T-cell (primary cell): ENCODE data around the gene FCHSD2. TPM values are rescaled to one million over a fixed set of nuclear protein-coding genes. Genes with fewer than 3 reads are reported as not detected.
"Not testable (repeated sequence)": the region's sequence is repeated elsewhere in the genome, so short reads cannot be mapped to it uniquely, and the experiment has no call there.

Experiments
- ATAC-seq, 4 experiments: fragments of 200-7000 bp in 3 of 4; fragments of 150-1000 bp in 1 of 4; cut with Tn5 transposase; replicated peaks in 1 of 4; 1 replicate in 3 of 4; 2 replicates in 1 of 4; pipeline ENCODE4 v1.10.0; 2021; ENCODE audit warnings: moderate library complexity in 3 of 4, mild to moderate bottlenecking in 2 of 4, moderate number of reproducible peaks in 1 of 4
- CTCF ChIA-PET, 2 donors: fragments of 300-600 bp; sonication (Branson Sonifier 250); formaldehyde crosslinking; loops; one replicate each; lab custom pipeline; 2022; ENCODE audit warnings: antibody characterized with exemption in 2 of 2; lab: Charles Lee
- POLR2A ChIA-PET, 2 donors: fragments of 300-600 bp; sonication (Branson Sonifier 250); formaldehyde crosslinking; loops; one replicate each; lab custom pipeline; 2022; ENCODE audit warnings: antibody characterized with exemption in 2 of 2; lab: Charles Lee
- DNase-seq, 35 experiments: peaks; one replicate each; pipeline versions ENCODE4 v3.0.0 to v3.0.0-alpha.2; 2013 to 2023
- H3K27ac ChIP-seq: one replicate; pipeline ENCODE4 v1.5.1; 2013; ENCODE audit warnings: low read length
- H3K27me3 ChIP-seq, 2 experiments: replicated peaks in 1 of 2; 1 replicate in 1 of 2; 2 replicates in 1 of 2; pipeline versions ENCODE4 v1.6.1 to v1.7.0; 2013; ENCODE audit warnings: low read length in 1 of 2, mixed read lengths in 1 of 2; ENCODE audit not compliant: control insufficient read depth in 2 of 2, insufficient read depth in 2 of 2; ENCODE audit errors: extremely low read depth in 1 of 2
- H3K36me3 ChIP-seq, 2 donors: 1 replicate in 1 of 2; 2 replicates in 1 of 2; pipeline versions ENCODE4 v1.6.1 to v1.7.0; 2013; ENCODE audit warnings: low read length in 1 of 2; ENCODE audit not compliant: control insufficient read depth in 2 of 2, insufficient read depth in 1 of 2; ENCODE audit errors: extremely low read depth in 1 of 2
- H3K4me1 ChIP-seq, 2 experiments: 1 replicate in 1 of 2; 2 replicates in 1 of 2; pipeline versions ENCODE4 v1.6.1 to v1.7.0; 2013; ENCODE audit warnings: low read length in 2 of 2, mixed read lengths in 1 of 2; ENCODE audit not compliant: insufficient read depth in 2 of 2, control insufficient read depth in 1 of 2; ENCODE audit errors: extremely low read depth in 1 of 2
- H3K4me3 ChIP-seq, 2 donors: 1 replicate in 1 of 2; 2 replicates in 1 of 2; pipeline versions ENCODE4 v1.5.1 to v1.7.0; 2013; ENCODE audit warnings: mild to moderate bottlenecking in 2 of 2, low read length in 1 of 2, moderate library complexity in 1 of 2; ENCODE audit not compliant: control insufficient read depth in 1 of 2; ENCODE audit errors: extremely low read depth in 1 of 2
- H3K9me3 ChIP-seq: 2 replicates; pipeline ENCODE4 v1.7.0; 2013
- H3K27ac Mint-ChIP-seq, 2 donors: one replicate each; pipeline ENCODE4 v1.8.0; 2020 to 2021; ENCODE audit warnings: mild to moderate bottlenecking in 2 of 2, mixed read lengths in 2 of 2
- H3K27me3 Mint-ChIP-seq, 2 donors: one replicate each; pipeline ENCODE4 v1.8.0; 2021 to 2022; ENCODE audit warnings: mixed read lengths in 2 of 2
- H3K36me3 Mint-ChIP-seq: one replicate; pipeline ENCODE4 v1.8.0; 2021; ENCODE audit warnings: mixed read lengths
- H3K4me1 Mint-ChIP-seq, 3 donors: one replicate each; pipeline ENCODE4 v1.8.0; 2020 to 2022; ENCODE audit warnings: mixed read lengths in 3 of 3, mild to moderate bottlenecking in 1 of 3
- H3K4me3 Mint-ChIP-seq, 3 donors: one replicate each; pipeline ENCODE4 v1.8.0; 2020 to 2022; ENCODE audit warnings: mild to moderate bottlenecking in 3 of 3, mixed read lengths in 3 of 3, moderate library complexity in 3 of 3
- H3K9me3 Mint-ChIP-seq, 3 donors: one replicate each; pipeline ENCODE4 v1.8.0; 2020 to 2022; ENCODE audit warnings: mixed read lengths in 3 of 3
- WGBS: methylation state at CpG from one replicate; pipeline ENCODE4 v1.1.5; 2013; ENCODE audit warnings: missing lambda C conversion rate; ENCODE audit not compliant: insufficient coverage; 5-methylcytosine and 5-hydroxymethylcytosine counted together
- total RNA-seq, 35 experiments: library from RNA in 6 of 35; stranded (reverse) in 6 of 35; fragments of 120-200 nt in 1 of 35; gene quantifications; one replicate each; pipeline versions ENCODE4 v1.2.1 to v1.2.4 and lab custom pipeline; 2013 to 2026

Gene FCHSD2
- total RNA-seq, 5 donors from 2014 or later (not counting 1 experiment from before 2014, with no cell fraction given), result 37.0 to 53.8 (median 46.3) TPM

DNA sequence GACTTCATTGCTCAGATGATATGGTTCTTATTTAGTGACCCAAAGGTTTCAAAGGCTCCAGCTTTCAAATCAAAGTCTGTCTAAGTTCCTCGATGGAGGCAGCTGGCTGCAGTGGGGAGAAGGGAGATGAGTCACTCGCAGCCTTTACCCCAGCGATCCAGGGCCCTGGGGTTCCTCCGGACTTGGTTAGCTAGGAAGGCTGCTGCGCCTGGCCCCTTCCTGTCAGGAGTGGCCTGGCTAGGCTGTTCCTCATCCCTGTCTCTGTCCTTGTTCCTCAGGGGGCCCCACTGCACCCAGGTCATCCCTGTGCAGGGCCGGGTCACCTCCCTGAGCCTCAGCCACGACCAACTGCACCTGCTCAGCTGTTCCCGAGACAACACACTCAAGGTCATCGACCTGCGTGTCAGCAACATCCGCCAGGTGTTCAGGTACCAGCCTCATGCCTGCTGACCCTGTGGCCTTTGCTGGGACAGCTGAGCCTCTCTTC, 314.0 kb downstream of the FCHSD2 start:
- H3K27me3 Mint-ChIP-seq, result no peaks in the 10 kb centered on the region
- ChIA-PET POLR2A (no interaction called here), CTCF (interaction anchor here in 1 of 2 donors (0.7 to 1.2 kb wide), 3 partner anchors 13 to 350 kb away, joined by 3 to 10 read pairs (median 5); no protein-coding TSS in a partner anchor)
- peak overlapping the region; percentile 64 to 79 for H3K27ac Mint-ChIP-seq
- ATAC-seq (no peak), DNase-seq (no peak)
- no peaks in the 10 kb centered on the region for H3K9me3 Mint-ChIP-seq
- peaks cover 5 to 23% (median 8%) of the 10 kb centered on the region in 3 donors for H3K4me1 Mint-ChIP-seq
- Histone ChIP-seq H3K9me3 (no peaks in the 10 kb centered on the region), H3K27ac (peak overlapping the region; percentile 68), H3K4me3 (no peak overlapping the region), H3K36me3 (peaks cover 7 to 63% of the 10 kb centered on the region in 2 donors), H3K27me3 (no peaks in the 10 kb centered on the region), H3K4me1 (peaks cover 0 to 15% of the 10 kb centered on the region in 2 experiments)
- H3K4me3 Mint-ChIP-seq, result no peak overlapping the region
- H3K36me3 Mint-ChIP-seq, result peaks cover 7% of the 10 kb centered on the region
- WGBS, result 84% methylated on average over 11 of the region's 11 CpGs

DNA sequence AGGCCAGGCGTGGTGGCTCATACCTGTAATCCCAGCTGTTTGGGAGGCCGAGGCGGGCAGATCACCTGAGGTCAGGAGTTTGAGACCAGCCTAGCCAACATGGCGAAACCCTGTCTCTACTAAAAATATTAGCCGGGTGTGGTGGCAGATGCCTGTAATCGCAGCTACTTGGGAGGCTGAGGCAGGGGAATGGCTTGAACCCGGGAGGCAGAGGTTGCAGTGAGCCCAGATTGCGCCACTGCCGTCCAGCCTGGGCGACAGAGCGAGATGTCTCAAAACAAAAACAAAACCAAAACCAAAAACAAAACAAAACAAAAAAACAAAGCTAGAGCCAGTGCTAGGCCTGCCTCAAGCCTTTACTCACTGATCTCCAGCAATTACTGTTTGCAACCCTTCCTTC, 314.5 kb downstream of the FCHSD2 start:
- H3K4me3 Mint-ChIP-seq, H3K9me3 ChIP-seq, H3K27me3 Mint-ChIP-seq, H3K9me3 Mint-ChIP-seq, H3K36me3 Mint-ChIP-seq, POLR2A ChIA-PET, H3K27me3 ChIP-seq, H3K4me3 ChIP-seq, DNase-seq: not testable (repeated sequence)
- peaks cover 0 to 18% of the 10 kb centered on the region in 2 experiments for H3K4me1 ChIP-seq
- ATAC-seq, result peak in 1 of 4 experiments; percentile 31
- H3K36me3 ChIP-seq, result peaks cover 10 to 68% of the 10 kb centered on the region in 2 donors
- 94% methylated on average over 3 of the region's 11 CpGs for WGBS
- H3K27ac ChIP-seq, result peak overlapping the region; percentile 68
- Mint-ChIP-seq H3K4me1 (peaks cover 5 to 24% (median 9%) of the 10 kb centered on the region in 3 donors), H3K27ac (peak overlapping the region; percentile 66 to 79)
- CTCF ChIA-PET, result interaction anchor here in 1 of 2 donors (0.7 to 1.2 kb wide), 3 partner anchors 12 to 350 kb away, joined by 3 to 10 read pairs (median 5); no protein-coding TSS in a partner anchor

DNA sequence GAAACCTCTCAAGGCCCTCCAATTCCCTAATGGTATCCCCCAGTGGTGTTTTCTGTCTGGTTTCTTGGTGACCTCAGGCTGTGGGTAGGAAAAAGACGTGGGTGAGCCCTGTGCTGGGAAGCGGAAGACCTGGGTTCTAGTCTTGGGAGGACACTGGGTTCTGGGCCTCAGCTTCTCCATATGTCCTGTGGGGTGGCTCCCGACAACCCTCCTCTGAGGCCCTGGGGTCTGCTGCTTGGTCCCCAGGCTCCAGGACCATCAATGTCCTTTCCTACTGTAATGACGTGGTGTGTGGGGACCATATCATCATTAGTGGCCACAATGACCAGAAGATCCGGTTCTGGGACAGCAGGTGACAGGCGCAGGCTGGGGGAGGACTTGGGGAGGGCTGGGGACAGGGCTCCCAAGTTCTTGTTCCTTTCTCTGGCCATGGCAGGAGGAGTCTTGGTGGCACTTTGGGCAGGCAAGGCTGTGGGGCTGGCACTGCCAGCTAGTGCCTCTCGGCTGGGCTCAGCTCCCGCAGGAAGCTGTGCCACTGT, 315.1 kb downstream of the FCHSD2 start:
- DNase-seq, result no peak
- Mint-ChIP-seq H3K27me3 (no peaks in the 10 kb centered on the region), H3K4me3 (no peak overlapping the region), H3K27ac (peak overlapping the region; percentile 66 to 79), H3K9me3 (no peaks in the 10 kb centered on the region), H3K36me3 (peaks cover 7% of the 10 kb centered on the region), H3K4me1 (peaks cover 5 to 25% (median 12%) of the 10 kb centered on the region in 3 donors)
- ATAC-seq, result no peak
- no peaks in the 10 kb centered on the region for H3K27me3 ChIP-seq
- H3K4me1 ChIP-seq, result peaks cover 0 to 23% of the 10 kb centered on the region in 2 experiments
- ChIA-PET CTCF (interaction anchor here in 1 of 2 donors (1.2 kb wide), 2 partner anchors 11 to 102 kb away, joined by 5 to 10 read pairs; no protein-coding TSS in a partner anchor), POLR2A (no interaction called here)
- H3K27ac ChIP-seq, result peak overlapping the region; percentile 68
- 87% methylated on average over 7 of the region's 8 CpGs for WGBS
- peaks cover 11 to 67% of the 10 kb centered on the region in 2 donors for H3K36me3 ChIP-seq
- H3K9me3 ChIP-seq, result no peaks in the 10 kb centered on the region
- no peak overlapping the region for H3K4me3 ChIP-seq

DNA sequence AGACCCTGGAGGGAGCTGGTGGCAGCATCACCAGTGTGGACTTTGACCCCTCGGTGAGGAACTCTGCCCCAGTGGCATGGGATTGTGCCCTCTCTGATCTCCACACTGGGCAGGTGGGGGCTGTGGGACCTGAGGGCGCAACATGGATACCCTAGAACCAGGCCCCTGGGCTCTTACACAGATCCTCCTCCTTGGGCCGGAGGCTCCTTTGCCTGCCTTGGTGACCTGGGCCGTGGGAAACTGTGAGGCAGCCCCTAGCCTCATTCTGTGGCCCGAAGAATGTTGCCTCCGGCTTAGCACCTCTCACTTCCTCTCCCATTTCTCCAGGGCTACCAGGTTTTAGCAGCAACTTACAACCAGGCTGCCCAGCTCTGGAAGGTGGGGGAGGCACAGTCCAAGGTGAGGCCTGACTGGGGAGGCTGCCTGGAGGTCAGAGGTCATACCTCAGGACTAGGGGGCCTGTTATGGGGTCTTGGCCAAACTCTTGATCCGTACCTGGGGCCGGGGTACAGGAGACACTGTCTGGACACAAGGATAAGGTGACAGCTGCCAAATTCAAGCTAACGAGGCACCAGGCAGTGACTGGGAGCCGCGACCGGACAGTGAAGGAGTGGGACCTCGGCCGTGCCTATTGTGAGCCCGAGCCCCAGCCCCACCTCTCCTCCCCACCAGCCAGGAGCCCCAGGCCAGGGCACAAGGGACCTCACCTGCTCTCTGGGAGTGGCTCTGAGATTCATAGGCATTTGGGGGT, 315.8 kb downstream of the FCHSD2 start:
- no peaks in the 10 kb centered on the region for H3K9me3 Mint-ChIP-seq
- no peak overlapping the region for H3K4me3 Mint-ChIP-seq
- Histone ChIP-seq H3K27ac (no peak overlapping the region), H3K4me3 (no peak overlapping the region), H3K27me3 (no peaks in the 10 kb centered on the region), H3K36me3 (peaks cover 11 to 69% of the 10 kb centered on the region in 2 donors), H3K9me3 (no peaks in the 10 kb centered on the region), H3K4me1 (peaks cover 1 to 29% of the 10 kb centered on the region in 2 experiments)
- H3K27ac Mint-ChIP-seq, result peak overlapping the region; percentile 31 to 79
- H3K4me1 Mint-ChIP-seq, result peaks cover 5 to 24% (median 11%) of the 10 kb centered on the region in 3 donors
- peaks cover 7% of the 10 kb centered on the region for H3K36me3 Mint-ChIP-seq
- 92% methylated on average over 5 of the region's 15 CpGs for WGBS
- POLR2A ChIA-PET, result no interaction called here
- DNase-seq (no peak), ATAC-seq (no peak)
- CTCF ChIA-PET, result no interaction called here
- H3K27me3 Mint-ChIP-seq, result no peaks in the 10 kb centered on the region

DNA sequence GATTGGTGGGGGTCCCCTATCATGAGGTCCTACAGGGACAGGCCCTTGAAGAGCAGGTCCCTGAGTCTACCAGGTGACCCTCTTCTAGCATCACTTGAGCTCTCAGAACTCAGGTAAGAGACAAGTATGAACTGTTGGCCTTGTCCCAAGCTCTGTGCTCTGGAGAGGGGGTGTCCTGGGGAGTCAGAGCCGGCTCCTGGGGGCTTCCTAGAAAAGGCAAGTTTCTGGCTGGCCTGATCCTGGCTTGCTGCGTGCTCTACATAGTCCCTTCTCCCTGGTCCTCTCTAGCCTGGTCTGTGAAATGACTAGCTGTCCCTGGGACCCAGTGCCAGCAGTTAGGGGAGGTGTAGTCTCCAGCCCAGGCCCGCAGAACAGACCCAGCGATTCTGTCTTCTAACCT, 316.5 kb downstream of the FCHSD2 start:
- H3K36me3 Mint-ChIP-seq, result peaks cover 11% of the 10 kb centered on the region
- no peaks in the 10 kb centered on the region for H3K27me3 Mint-ChIP-seq
- peaks cover 6 to 36% of the 10 kb centered on the region in 2 experiments for H3K4me1 ChIP-seq
- ATAC-seq, result no peak
- peaks cover 17 to 73% of the 10 kb centered on the region in 2 donors for H3K36me3 ChIP-seq
- no peaks in the 10 kb centered on the region for H3K9me3 Mint-ChIP-seq
- ChIA-PET CTCF (no interaction called here), POLR2A (no interaction called here)
- peaks cover 5 to 31% (median 15%) of the 10 kb centered on the region in 3 donors for H3K4me1 Mint-ChIP-seq
- no peak for DNase-seq
- 100% methylated on average over 4 of the region's 4 CpGs for WGBS
- H3K27ac Mint-ChIP-seq, result peak overlapping the region in 1 of 2 donors; percentile 50
- H3K27ac ChIP-seq, result no peak overlapping the region
- no peaks in the 10 kb centered on the region for H3K9me3 ChIP-seq
- no peak overlapping the region for H3K4me3 Mint-ChIP-seq
- H3K4me3 ChIP-seq, result no peak overlapping the region
- H3K27me3 ChIP-seq, result no peaks in the 10 kb centered on the region

DNA sequence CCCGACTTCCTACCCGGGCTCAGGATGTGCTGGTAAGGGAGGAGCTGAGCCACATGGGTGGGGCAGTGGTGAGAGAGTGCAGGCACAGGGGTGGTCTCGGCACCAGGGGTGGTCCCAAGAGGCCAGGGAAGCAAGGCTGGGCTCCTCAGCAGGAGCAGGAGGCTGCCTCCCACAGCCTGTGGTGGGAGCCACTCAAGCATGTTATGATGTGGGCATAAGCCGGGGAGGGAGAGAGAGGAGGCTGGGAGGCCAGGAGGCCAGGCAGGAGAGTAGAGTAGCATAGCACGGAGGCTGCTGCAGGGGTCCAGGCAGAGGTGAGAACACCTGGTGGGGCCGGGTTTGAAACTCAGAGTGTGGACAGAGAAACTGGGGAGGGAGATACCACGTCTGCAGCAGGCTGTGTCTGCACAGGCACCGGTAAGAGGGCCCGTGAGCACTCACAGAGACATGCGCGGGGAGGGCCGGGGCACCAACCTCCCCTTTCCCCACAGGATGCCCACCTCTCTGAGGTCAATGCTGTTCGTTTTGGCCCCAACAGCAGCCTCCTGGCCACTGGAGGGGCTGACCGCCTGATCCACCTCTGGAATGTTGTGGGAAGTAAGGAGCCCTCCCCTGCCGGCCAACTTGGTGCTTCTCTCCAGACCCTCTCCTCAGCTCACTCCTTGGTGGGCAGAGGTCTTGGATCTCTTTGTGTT, 317.2 kb downstream of the FCHSD2 start:
- no peak overlapping the region for H3K27ac ChIP-seq

More for the DNA sequence above, 317.2 kb downstream of the FCHSD2 start:
- Histone ChIP-seq H3K4me3 (no peak overlapping the region), H3K4me1 (peaks cover 6 to 39% of the 10 kb centered on the region in 2 experiments), H3K27me3 (no peaks in the 10 kb centered on the region), H3K36me3 (peaks cover 21 to 76% of the 10 kb centered on the region in 2 donors), H3K9me3 (no peaks in the 10 kb centered on the region)
- ChIA-PET CTCF (no interaction called here), POLR2A (no interaction called here)
- H3K9me3 Mint-ChIP-seq, result no peaks in the 10 kb centered on the region
- peaks cover 5 to 37% (median 18%) of the 10 kb centered on the region in 3 donors for H3K4me1 Mint-ChIP-seq
- 82% methylated on average over 4 of the region's 15 CpGs for WGBS
- H3K4me3 Mint-ChIP-seq, result no peak overlapping the region
- ATAC-seq (no peak), DNase-seq (no peak)
- peak overlapping the region; percentile 62 to 70 for H3K27ac Mint-ChIP-seq
- H3K36me3 Mint-ChIP-seq, result peaks cover 17% of the 10 kb centered on the region
- H3K27me3 Mint-ChIP-seq, result no peaks in the 10 kb centered on the region
